COLO829 (cell line): Measurements from ENCODE around the gene PCSK9.
A peak's percentile ranks its signal among the peaks of the same experiment; 100 is the strongest.

ENCODE experiments used
- DNase-seq: peaks from one replicate; pipeline ENCODE4 v3.0.0; 2012; ENCODE audit warnings: low spot score

The PCSK9 gene

GRCh38 chr1:55060133-55060999 is 21.0 kb downstream of the PCSK9 start:
- DNase-seq, result no peak

- DNase-seq, result no peak
Measured at GRCh38 chr1:55061000-55061705, 21.8 kb downstream of the PCSK9 start.

GRCh38 chr1:55061706-55062321 is 22.5 kb downstream of the PCSK9 start:
- DNase-seq, result no peak

- DNase-seq, result no peak
Measured at GRCh38 chr1:55062801-55063576, 23.6 kb downstream of the PCSK9 start.

- DNase-seq, result no peak
Measured at GRCh38 chr1:55063577-55063942, 24.2 kb downstream of the PCSK9 start.

GRCh38 chr1:55064071-55064581 is 24.8 kb downstream of the PCSK9 start:
- no peak for DNase-seq

- no peak for DNase-seq
Measured at GRCh38 chr1:55064861-55065263, 25.5 kb downstream of the PCSK9 start.

- DNase-seq, result no peak
Measured at GRCh38 chr1:55065648-55066047, 26.3 kb downstream of the PCSK9 start.

GRCh38 chr1:55067022-55067778 is 27.9 kb downstream of the PCSK9 start:
- DNase-seq, result no peak

GRCh38 chr1:55067914-55068313 is 28.6 kb downstream of the PCSK9 start:
- no peak for DNase-seq

GRCh38 chr1:55068638-55069037 is 29.3 kb downstream of the PCSK9 start:
- no peak for DNase-seq

GRCh38 chr1:55069280-55069679 is 29.9 kb downstream of the PCSK9 start:
- no peak for DNase-seq

- no peak for DNase-seq
Measured at GRCh38 chr1:55070293-55071164, 31.2 kb downstream of the PCSK9 start.

- DNase-seq, result peak; percentile 50
Measured at GRCh38 chr1:55071477-55071876, 32.1 kb downstream of the PCSK9 start.

GRCh38 chr1:55073187-55073916 is 34.0 kb downstream of the PCSK9 start:
- no peak for DNase-seq

- no peak for DNase-seq
Measured at GRCh38 chr1:55074455-55074854, 35.1 kb downstream of the PCSK9 start.

GRCh38 chr1:55076356-55076755 is 37.0 kb downstream of the PCSK9 start:
- no peak for DNase-seq

- DNase-seq, result no peak
Measured at GRCh38 chr1:55078470-55078869, 39.1 kb downstream of the PCSK9 start.

- DNase-seq, result no peak
Measured at GRCh38 chr1:55079651-55080050, 40.3 kb downstream of the PCSK9 start.
